ENCODE measurements around the gene UBL7. TPM values are rescaled to one million over a fixed set of nuclear protein-coding genes. Genes with fewer than 3 reads are reported as not detected.
A peak's percentile ranks its signal among the peaks of the same experiment; 100 is the strongest.

The UBL7 gene, protein sequence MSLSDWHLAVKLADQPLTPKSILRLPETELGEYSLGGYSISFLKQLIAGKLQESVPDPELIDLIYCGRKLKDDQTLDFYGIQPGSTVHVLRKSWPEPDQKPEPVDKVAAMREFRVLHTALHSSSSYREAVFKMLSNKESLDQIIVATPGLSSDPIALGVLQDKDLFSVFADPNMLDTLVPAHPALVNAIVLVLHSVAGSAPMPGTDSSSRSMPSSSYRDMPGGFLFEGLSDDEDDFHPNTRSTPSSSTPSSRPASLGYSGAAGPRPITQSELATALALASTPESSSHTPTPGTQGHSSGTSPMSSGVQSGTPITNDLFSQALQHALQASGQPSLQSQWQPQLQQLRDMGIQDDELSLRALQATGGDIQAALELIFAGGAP
- polyA plus RNA-seq (2012; ENCODE audit: insufficient read length, low read depth): 54.6 TPM

DNA sequence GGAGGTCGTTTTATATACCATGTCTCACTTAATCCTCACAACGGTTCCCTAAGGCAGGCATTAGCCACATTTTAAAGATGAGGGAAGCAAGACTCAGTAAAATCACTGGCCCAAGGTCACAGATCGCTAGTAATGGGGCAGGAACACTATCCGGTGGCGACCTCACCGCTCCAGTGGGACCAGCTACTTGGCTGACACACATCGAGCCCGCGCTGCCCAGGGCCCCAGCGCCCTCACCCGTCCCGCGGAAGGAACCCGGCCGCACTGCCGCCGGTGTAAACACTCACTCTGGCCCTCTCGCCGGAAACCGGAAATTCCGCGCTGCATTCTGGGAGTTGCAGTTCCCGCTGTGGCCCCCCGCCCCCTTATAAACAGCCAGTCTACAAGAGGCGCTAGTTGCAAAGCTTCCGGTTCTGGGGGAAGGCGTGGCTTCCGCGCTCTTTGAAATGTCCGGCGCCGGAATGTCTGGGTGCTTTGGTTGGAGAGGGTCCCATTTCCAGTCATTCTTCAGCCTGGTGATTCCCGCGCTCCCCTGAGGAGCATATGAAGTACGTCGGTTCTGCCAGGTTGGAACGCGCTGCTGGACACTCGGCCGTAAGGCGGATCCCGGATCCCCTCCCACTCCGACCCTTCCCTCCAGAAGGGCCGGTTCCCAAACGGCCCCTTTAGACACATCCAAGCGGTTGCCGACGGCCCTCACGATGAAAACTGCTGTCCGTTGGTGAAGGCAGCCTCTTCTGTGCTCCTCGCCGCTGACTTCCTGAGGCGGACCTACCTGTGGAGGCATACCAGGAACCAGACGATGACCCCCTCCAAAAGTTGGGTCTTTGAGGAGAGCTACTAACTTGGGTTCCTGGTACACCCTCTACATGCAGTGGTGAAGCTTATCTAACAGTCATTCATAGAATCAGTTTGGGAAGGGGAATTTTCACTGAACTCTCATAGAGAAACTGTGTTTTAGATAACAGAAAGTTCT is at the start of gene UBL7:
Gene UBL7, minus strand, starts transcription at position 290 of the 976 bp plus-strand sequence. CDS start 2,293 bp downstream, outside the sequence.
- TF ChIP-seq POLR2AphosphoS5 (IDR thresholded peaks at IDR 0.05; ENCODE audit: low read depth, low read length): peak; percentile 89
- TF ChIP-seq SIN3A (IDR thresholded peaks at IDR 0.05; ENCODE audit: borderline replicate concordance, insufficient read depth, low read length): no peak
- TF ChIP-seq, protein P1, sequence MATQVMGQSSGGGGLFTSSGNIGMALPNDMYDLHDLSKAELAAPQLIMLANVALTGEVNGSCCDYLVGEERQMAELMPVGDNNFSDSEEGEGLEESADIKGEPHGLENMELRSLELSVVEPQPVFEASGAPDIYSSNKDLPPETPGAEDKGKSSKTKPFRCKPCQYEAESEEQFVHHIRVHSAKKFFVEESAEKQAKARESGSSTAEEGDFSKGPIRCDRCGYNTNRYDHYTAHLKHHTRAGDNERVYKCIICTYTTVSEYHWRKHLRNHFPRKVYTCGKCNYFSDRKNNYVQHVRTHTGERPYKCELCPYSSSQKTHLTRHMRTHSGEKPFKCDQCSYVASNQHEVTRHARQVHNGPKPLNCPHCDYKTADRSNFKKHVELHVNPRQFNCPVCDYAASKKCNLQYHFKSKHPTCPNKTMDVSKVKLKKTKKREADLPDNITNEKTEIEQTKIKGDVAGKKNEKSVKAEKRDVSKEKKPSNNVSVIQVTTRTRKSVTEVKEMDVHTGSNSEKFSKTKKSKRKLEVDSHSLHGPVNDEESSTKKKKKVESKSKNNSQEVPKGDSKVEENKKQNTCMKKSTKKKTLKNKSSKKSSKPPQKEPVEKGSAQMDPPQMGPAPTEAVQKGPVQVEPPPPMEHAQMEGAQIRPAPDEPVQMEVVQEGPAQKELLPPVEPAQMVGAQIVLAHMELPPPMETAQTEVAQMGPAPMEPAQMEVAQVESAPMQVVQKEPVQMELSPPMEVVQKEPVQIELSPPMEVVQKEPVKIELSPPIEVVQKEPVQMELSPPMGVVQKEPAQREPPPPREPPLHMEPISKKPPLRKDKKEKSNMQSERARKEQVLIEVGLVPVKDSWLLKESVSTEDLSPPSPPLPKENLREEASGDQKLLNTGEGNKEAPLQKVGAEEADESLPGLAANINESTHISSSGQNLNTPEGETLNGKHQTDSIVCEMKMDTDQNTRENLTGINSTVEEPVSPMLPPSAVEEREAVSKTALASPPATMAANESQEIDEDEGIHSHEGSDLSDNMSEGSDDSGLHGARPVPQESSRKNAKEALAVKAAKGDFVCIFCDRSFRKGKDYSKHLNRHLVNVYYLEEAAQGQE (IDR thresholded peaks at IDR 0.05; ENCODE audit: insufficient read depth in 1 of 2, low read depth in 2 of 2, low read length in 2 of 2): peak in 1 of 2 experiments; percentile 59; a peak in 1 of 4 replicates
- TF ChIP-seq TAF1 (IDR thresholded peaks at IDR 0.05; ENCODE audit: borderline replicate concordance, insufficient read depth, low read length): peak; percentile 92
- TF ChIP-seq FOXP2 (optimal IDR thresholded peaks at IDR 0.05; ENCODE audit: borderline replicate concordance, extremely low read depth, extremely low read length, insufficient read depth): peak; percentile 99

DNA sequence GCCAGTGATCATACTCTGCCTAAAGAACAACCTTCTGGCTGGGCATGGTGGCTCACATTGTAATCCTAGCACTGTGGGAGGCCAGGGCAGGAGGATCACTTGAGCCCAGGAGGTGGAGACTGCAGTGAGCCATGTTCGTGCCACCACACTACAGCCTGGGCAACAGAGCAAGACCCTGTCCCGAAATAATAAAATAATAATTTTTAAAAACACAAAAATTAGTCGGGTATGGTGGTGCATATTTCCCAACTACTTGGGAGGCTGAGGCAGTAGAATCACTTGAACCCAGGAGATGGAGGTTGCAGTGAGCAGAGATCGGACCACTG is 45.5 kb upstream of the UBL7 start:
- TF ChIP-seq, protein P1 (IDR thresholded peaks at IDR 0.05; ENCODE audit: insufficient read depth in 1 of 2, low read depth in 2 of 2, low read length in 2 of 2): no peak
- TF ChIP-seq SIN3A (IDR thresholded peaks at IDR 0.05; ENCODE audit: borderline replicate concordance, insufficient read depth, low read length): no peak
- TF ChIP-seq POLR2AphosphoS5 (IDR thresholded peaks at IDR 0.05; ENCODE audit: low read depth, low read length): no peak
- TF ChIP-seq TAF1 (IDR thresholded peaks at IDR 0.05; ENCODE audit: borderline replicate concordance, insufficient read depth, low read length): no peak
- TF ChIP-seq FOXP2 (optimal IDR thresholded peaks at IDR 0.05; ENCODE audit: borderline replicate concordance, extremely low read depth, extremely low read length, insufficient read depth): no peak

DNA sequence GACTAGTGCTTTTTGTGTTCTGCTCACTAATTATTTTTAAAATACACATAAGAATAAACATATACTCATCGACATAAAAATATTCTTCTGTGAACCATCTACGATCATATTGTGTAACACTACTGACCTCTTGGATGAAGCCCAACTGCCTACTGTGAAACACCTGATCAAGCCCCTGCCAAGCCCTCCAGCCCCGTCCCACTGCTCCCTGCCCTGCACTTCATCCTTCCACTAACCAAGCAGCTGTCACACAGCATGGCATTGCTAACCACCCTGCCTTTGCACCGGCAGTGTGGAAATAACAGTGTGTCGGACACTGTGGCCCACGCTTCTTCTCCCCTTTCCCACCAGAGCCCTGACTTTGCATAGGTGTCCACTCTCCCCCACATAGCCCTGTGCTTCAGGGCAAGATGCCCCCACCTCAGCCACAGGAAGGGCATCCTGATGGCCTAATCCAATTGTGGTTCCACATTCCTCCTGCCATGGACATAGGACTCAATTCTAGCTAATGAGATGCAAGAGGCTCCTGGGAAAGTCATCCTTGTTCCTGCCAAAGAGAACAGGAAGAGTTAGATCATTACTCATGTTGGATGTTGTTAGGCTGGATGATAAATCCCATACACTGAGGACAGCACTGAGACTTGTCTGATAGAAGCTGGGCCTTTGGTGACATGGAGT is 45.0 kb upstream of the UBL7 start:
- no peak for TF ChIP-seq FOXP2 (optimal IDR thresholded peaks at IDR 0.05; ENCODE audit: borderline replicate concordance, extremely low read depth, extremely low read length, insufficient read depth)
- 0 out of 2 replicates have a peak, but pooled peaks have one; percentile 30 for TF ChIP-seq SIN3A (IDR thresholded peaks at IDR 0.05; ENCODE audit: borderline replicate concordance, insufficient read depth, low read length)
- TF ChIP-seq, protein P1 (IDR thresholded peaks at IDR 0.05; ENCODE audit: insufficient read depth in 1 of 2, low read depth in 2 of 2, low read length in 2 of 2): peak in 1 of 2 experiments; percentile 46; a peak in 1 of 4 replicates

DNA sequence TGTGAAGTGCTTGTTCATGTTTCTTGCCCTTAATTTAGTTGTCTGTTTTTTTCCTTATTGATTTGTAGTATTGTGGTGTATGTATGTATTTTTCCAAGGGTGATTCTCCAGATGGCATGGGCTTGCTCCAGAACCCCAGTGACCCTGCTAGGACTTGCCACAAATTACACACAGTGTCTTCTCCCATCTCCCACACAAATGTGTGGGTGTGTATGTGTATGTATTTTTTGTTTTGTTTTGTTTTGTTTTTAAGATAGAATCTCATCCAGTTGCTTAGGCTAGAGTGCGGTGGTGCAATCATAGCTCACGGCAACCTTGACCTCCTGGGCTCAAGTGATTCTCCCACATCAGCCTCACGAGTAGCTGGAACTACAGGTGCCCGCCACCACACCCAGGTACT is 43.9 kb upstream of the UBL7 start:
- TF ChIP-seq, protein P1 (IDR thresholded peaks at IDR 0.05; ENCODE audit: insufficient read depth in 1 of 2, low read depth in 2 of 2, low read length in 2 of 2): no peak
- TF ChIP-seq FOXP2 (optimal IDR thresholded peaks at IDR 0.05; ENCODE audit: borderline replicate concordance, extremely low read depth, extremely low read length, insufficient read depth) (no peak), POLR2AphosphoS5 (IDR thresholded peaks at IDR 0.05; ENCODE audit: low read depth, low read length) (no peak), SIN3A (IDR thresholded peaks at IDR 0.05; ENCODE audit: borderline replicate concordance, insufficient read depth, low read length) (no peak), TAF1 (IDR thresholded peaks at IDR 0.05; ENCODE audit: borderline replicate concordance, insufficient read depth, low read length) (no peak)
